ENCODE measurements around the gene ARPC2. TPM values are rescaled to one million over a fixed set of nuclear protein-coding genes. Genes with fewer than 3 reads are reported as not detected.

ARPC2 gene
- total RNA-seq, 1 experiment from 2014 or later = 187 TPM

- Histone ChIP-seq H3K9ac (ENCODE audit: low read length) (peak overlapping the region; percentile 77), H3K27ac (ENCODE audit: low read depth, low read length) (peak overlapping the region; percentile 42), H3K4me3 (replicated peaks in 1 of 2; ENCODE audit: low read depth in 1 of 2, low read length in 2 of 2) (peak overlapping the region; percentile 91 to 97), H3K79me2 (ENCODE audit: insufficient read depth, low read length) (peaks cover 23% of the 10 kb centered on the region), H3K27me3 (ENCODE audit: insufficient read depth, low read length) (no peaks in the 10 kb centered on the region), H3K4me2 (ENCODE audit: low read length) (peak overlapping the region; percentile 94), H4K20me1 (ENCODE audit: insufficient read depth) (no peaks in the 10 kb centered on the region), H3K9me2 (ENCODE audit: insufficient read depth) (no peaks in the 10 kb centered on the region), H3K9me3 (ENCODE audit: control insufficient read depth in 1 of 2, insufficient read depth in 1 of 2, low read depth in 1 of 2, low read length in 2 of 2) (no peaks in the 10 kb centered on the region), H3K4me1 (ENCODE audit: control insufficient read depth in 1 of 2, insufficient read depth in 2 of 2, low read length in 2 of 2) (peaks cover 13 to 28% of the 10 kb centered on the region in 2 experiments), H3K36me3 (ENCODE audit: control insufficient read depth in 1 of 2, insufficient read depth in 2 of 2, low read length in 2 of 2) (peaks cover 30 to 32% of the 10 kb centered on the region in 2 experiments; a peak in 3 of 4 replicates), H2AFZ (ENCODE audit: low read depth, low read length, poor library complexity, severe bottlenecking) (no peak overlapping the region)
- ChIA-PET CTCF (interaction anchor here (0.8 to 2.9 kb wide), 14 partner anchors 13 to 577 kb away, joined by 3 to 22 read pairs (median 4); partner anchors contain the start of gene CATIP), POLR2A (interaction anchor here (1.0 to 2.4 kb wide), 4 partner anchors 16 to 125 kb away, joined by 3 to 19 read pairs (median 4); no protein-coding TSS in a partner anchor), RAD21 (ENCODE audit: low non-redundant PET in 1 of 2, low total read pairs in 2 of 2, uncharacterized antibody in 2 of 2, unreplicated experiment in 2 of 2) (interaction anchor here in 1 of 2 experiments (0.5 kb wide), 1 partner anchor 106 kb away, joined by 3 read pairs; no protein-coding TSS in a partner anchor)
- ATAC-seq (no peak), DNase-seq (ENCODE audit: low read depth, low spot score) (no peak)
- TF ChIP-seq CEBPB (IDR thresholded peaks at IDR 0.05; ENCODE audit: low read depth) = no peak
- TF ChIP-seq ZNF274 (IDR thresholded peaks at IDR 0.05; ENCODE audit: low read depth, low read length) = no peak
- no peak for TF ChIP-seq ZFX (IDR thresholded peaks at IDR 0.05)
- no peak for TF ChIP-seq MAX (IDR thresholded peaks at IDR 0.05)
- no peak for TF ChIP-seq POLR2A (IDR thresholded peaks at IDR 0.05; ENCODE audit: borderline replicate concordance, extremely low read depth, insufficient read depth, insufficient read length)
- TF ChIP-seq SIN3A (IDR thresholded peaks at IDR 0.05; ENCODE audit: low read depth) = no peak
- no peak for TF ChIP-seq EGR1 (IDR thresholded peaks at IDR 0.05; ENCODE audit: low read depth)
- intact Hi-C loops (cut with micrococcal nuclease) = loop anchor here (1.0 to 5.0 kb wide), 2 partner anchors 84 to 85 kb away; partner anchors contain the start of gene CATIP
- BruUV-seq (replicated peaks) = TSS peak; percentile 50
Measured at GRCh38 chr2:218270721-218271486, 53.9 kb downstream of the ARPC2 start.

- Histone ChIP-seq H3K4me3 (replicated peaks in 1 of 2; ENCODE audit: low read depth in 1 of 2, low read length in 2 of 2) (peak overlapping the region; percentile 91 to 97), H3K9me2 (ENCODE audit: insufficient read depth) (no peaks in the 10 kb centered on the region), H3K9ac (ENCODE audit: low read length) (peak overlapping the region; percentile 77), H2AFZ (ENCODE audit: low read depth, low read length, poor library complexity, severe bottlenecking) (no peak overlapping the region), H3K4me2 (ENCODE audit: low read length) (peak overlapping the region; percentile 94), H3K27me3 (ENCODE audit: insufficient read depth, low read length) (no peaks in the 10 kb centered on the region), H3K27ac (ENCODE audit: low read depth, low read length) (peak overlapping the region; percentile 42), H3K36me3 (ENCODE audit: control insufficient read depth in 1 of 2, insufficient read depth in 2 of 2, low read length in 2 of 2) (peaks cover 28 to 35% of the 10 kb centered on the region in 2 experiments; a peak in 3 of 4 replicates), H4K20me1 (ENCODE audit: insufficient read depth) (no peaks in the 10 kb centered on the region), H3K9me3 (ENCODE audit: control insufficient read depth in 1 of 2, insufficient read depth in 1 of 2, low read depth in 1 of 2, low read length in 2 of 2) (no peaks in the 10 kb centered on the region), H3K4me1 (ENCODE audit: control insufficient read depth in 1 of 2, insufficient read depth in 2 of 2, low read length in 2 of 2) (peaks cover 13 to 28% of the 10 kb centered on the region in 2 experiments), H3K79me2 (ENCODE audit: insufficient read depth, low read length) (peaks cover 23% of the 10 kb centered on the region)
- POLR2A ChIA-PET = interaction anchor here (2.4 kb wide), 1 partner anchor 16 kb away, joined by 19 read pairs; no protein-coding TSS in a partner anchor
- no peak for TF ChIP-seq FOSL1 (IDR thresholded peaks at IDR 0.05; ENCODE audit: low read depth)
- CTCF ChIA-PET = interaction anchor here (0.8 to 2.9 kb wide), 8 partner anchors 84 to 576 kb away, joined by 3 to 22 read pairs (median 4); partner anchors contain the start of gene CATIP
- RAD21 ChIA-PET (ENCODE audit: low non-redundant PET in 1 of 2, low total read pairs in 2 of 2, uncharacterized antibody in 2 of 2, unreplicated experiment in 2 of 2) = interaction anchor here in 1 of 2 experiments (0.5 kb wide), 1 partner anchor 106 kb away, joined by 3 read pairs; no protein-coding TSS in a partner anchor
- no TSS peak for BruUV-seq (replicated peaks)
- ATAC-seq (no peak), DNase-seq (ENCODE audit: low read depth, low spot score) (no peak)
- intact Hi-C loops (cut with micrococcal nuclease) = loop anchor here (5.0 kb wide), 1 partner anchor 84 kb away; no protein-coding TSS in a partner anchor
Measured at GRCh38 chr2:218271487-218271797, 54.5 kb downstream of the ARPC2 start.

All from HCT116 (cell line).